Esophagus muscularis mucosa (tissue), 4 donors: Measurements from ENCODE around the gene GDF7. TPM values are rescaled to one million over a fixed set of nuclear protein-coding genes. Genes with fewer than 3 reads are reported as not detected.
A peak's percentile ranks its signal among the peaks of the same experiment; 100 is the strongest.

Experiments used
- DNase-seq: peaks from one replicate; pipeline ENCODE4 v3.0.0-alpha.2; 2017; ENCODE audit errors: extremely low spot score
- H3K27ac ChIP-seq, 4 donors: fragments of 200-600 bp; sonication (generic); replicated peaks in 1 of 4; 1 replicate in 3 of 4; 2 replicates in 1 of 4; pipeline ENCODE4 v1.5.1; 2016 to 2019; ENCODE audit warnings: mild to moderate bottlenecking in 1 of 4
- H3K27me3 ChIP-seq, 4 donors: fragments of 200-600 bp; sonication (generic); one replicate each; pipeline versions ENCODE4 v1.5.1 to v1.6.0; 2016 to 2019
- H3K36me3 ChIP-seq, 4 donors: fragments of 200-600 bp; sonication (generic); one replicate each; pipeline ENCODE4 v1.5.1; 2016 to 2019
- H3K4me1 ChIP-seq, 4 donors: fragments of 200-600 bp; sonication (generic); one replicate each; pipeline ENCODE4 v1.5.1; 2016 to 2019
- H3K4me3 ChIP-seq, 4 donors: fragments of 200-600 bp; sonication (generic); 1 replicate in 2 of 4; 2 replicates in 2 of 4; pipeline ENCODE4 v1.5.1; 2016 to 2019; ENCODE audit warnings: mild to moderate bottlenecking in 4 of 4, moderate library complexity in 1 of 4
- H3K9me3 ChIP-seq, 4 donors: fragments of 200-600 bp; sonication (generic); 1 replicate in 3 of 4; 2 replicates in 1 of 4; pipeline ENCODE4 v1.5.1; 2016 to 2019
- CTCF ChIP-seq, 3 experiments: fragments of 200-600 bp in 2 of 3; fragments of 450-650 bp in 1 of 3; sonication (generic) in 2 of 3; IDR thresholded peaks; one replicate each; pipeline ENCODE4 v1.5.1; 2017 to 2019; ENCODE audit warnings: antibody characterized with exemption in 3 of 3, mild to moderate bottlenecking in 2 of 3, moderate library complexity in 1 of 3
- EP300 ChIP-seq: sonication (generic); formaldehyde crosslinking; IDR thresholded peaks from one replicate; pipeline ENCODE4 v1.6.1; 2017; ENCODE audit warnings: antibody characterized with exemption
- POLR2A ChIP-seq: fragments of 450-650 bp; IDR thresholded peaks from one replicate; pipeline ENCODE4 v1.6.1; 2017; ENCODE audit warnings: antibody characterized with exemption, moderate library complexity, mild to moderate bottlenecking, low read depth
- POLR2AphosphoS5 ChIP-seq, 2 donors: sonication (generic); formaldehyde crosslinking; IDR thresholded peaks; one replicate each; pipeline ENCODE4 v1.6.1; 2017; ENCODE audit warnings: antibody characterized with exemption in 2 of 2
- WGBS: methylation state at CpG from one replicate; pipeline ENCODE4 v1.1.5; 2018; 5-methylcytosine and 5-hydroxymethylcytosine counted together
- intact Hi-C: fragments of 100-400 bp; cut with DNase I; formaldehyde crosslinking; loops from one replicate; pipeline ENCODE4 v1.15.1; 2023
- total RNA-seq, 4 donors: library from RNA; depleted of rRNA; stranded (reverse); fragments of >200 nt; gene quantifications; one replicate each; pipeline versions ENCODE4 v1.1.0 to v1.2.1, GENCODE V29; 2016

The GDF7 gene
- total RNA-seq, 4 donors from 2014 or later = 2.7 to 10.4 (median 7.4) TPM

- no peak for DNase-seq
- no peaks in the 10 kb centered on the region for H3K36me3 ChIP-seq
- no peaks in the 10 kb centered on the region for H3K9me3 ChIP-seq
- intact Hi-C loops = no loop called here
- H3K27ac ChIP-seq = no peak overlapping the region
- H3K4me1 ChIP-seq = peaks cover 4 to 22% (median 20%) of the 10 kb centered on the region in 4 donors
- peaks cover 0 to 11% (median 0%) of the 10 kb centered on the region in 4 donors for H3K27me3 ChIP-seq
- 90% methylated on average over 4 of the region's 7 CpGs for WGBS
- TF ChIP-seq POLR2A = no peak
- TF ChIP-seq EP300 = no peak
- TF ChIP-seq CTCF (IDR thresholded peaks at IDR 0.05) = no peak
- TF ChIP-seq POLR2AphosphoS5 (IDR thresholded peaks at IDR 0.05) = no peak
- no peak overlapping the region for H3K4me3 ChIP-seq
Observed at GRCh38 chr2:20656561-20656960, 10.4 kb upstream of the GDF7 start.

DNA sequence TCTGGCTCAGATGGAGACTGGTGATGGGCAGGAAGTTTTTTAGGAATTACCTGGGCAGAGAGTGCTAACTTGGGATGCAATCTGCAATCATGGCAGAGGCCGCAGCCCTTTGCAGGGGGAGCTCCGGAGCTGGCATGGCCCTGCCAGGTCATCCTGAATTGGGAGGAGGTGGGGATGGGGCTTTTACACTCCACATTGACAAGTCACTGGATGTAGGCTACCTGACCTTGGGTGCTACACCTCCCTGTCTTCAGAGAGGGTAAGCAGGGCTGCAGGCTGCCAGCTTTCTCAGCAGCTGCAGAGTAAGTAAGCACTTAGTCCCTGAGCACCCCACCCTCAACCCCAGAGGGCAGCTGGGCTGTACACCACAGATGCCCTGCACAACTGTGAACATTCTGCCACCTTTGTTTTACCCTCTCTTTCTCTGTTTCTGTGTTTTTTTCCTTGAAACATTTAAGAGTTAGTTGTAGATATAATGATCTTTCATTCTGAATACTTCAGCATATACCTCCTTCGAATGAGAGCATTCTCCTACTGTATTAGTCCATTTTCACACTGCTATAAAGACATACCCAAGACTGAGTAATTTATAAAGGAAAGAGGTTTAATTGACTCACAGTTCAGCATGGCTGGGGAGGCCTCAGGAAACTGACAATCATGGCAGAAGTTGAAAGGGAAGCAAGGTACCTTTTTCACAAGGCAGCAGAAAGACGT lies 9.3 kb upstream of the GDF7 start:
- intact Hi-C loops = no loop called here
- 78% methylated on average over 4 of the region's 4 CpGs for WGBS
- Histone ChIP-seq H3K36me3 (no peaks in the 10 kb centered on the region), H3K4me3 (no peak overlapping the region), H3K9me3 (no peaks in the 10 kb centered on the region), H3K4me1 (peaks cover 0 to 15% (median 13%) of the 10 kb centered on the region in 4 donors), H3K27me3 (peaks cover 0 to 22% (median 0%) of the 10 kb centered on the region in 4 donors), H3K27ac (no peak overlapping the region)
- no peak for DNase-seq
- TF ChIP-seq EP300 (no peak), POLR2A (no peak), POLR2AphosphoS5 (IDR thresholded peaks at IDR 0.05) (no peak)

GRCh38 chr2:20660506-20661420 lies 6.2 kb upstream of the GDF7 start:
- H3K27me3 ChIP-seq = peaks cover 1 to 53% (median 18%) of the 10 kb centered on the region in 4 donors
- no peak overlapping the region for H3K4me3 ChIP-seq
- H3K9me3 ChIP-seq = no peaks in the 10 kb centered on the region
- peaks cover 4 to 27% (median 21%) of the 10 kb centered on the region in 4 donors for H3K4me1 ChIP-seq
- H3K36me3 ChIP-seq = no peaks in the 10 kb centered on the region
- no peak for DNase-seq
- intact Hi-C loops = loop anchor here (2.0 to 10.0 kb wide), 3 partner anchors 164 to 458 kb away; partner anchors contain the start of gene LDAH
- WGBS = 50% methylated on average over 8 of the region's 8 CpGs
- TF ChIP-seq CTCF (IDR thresholded peaks at IDR 0.05) = no peak
- no peak for TF ChIP-seq POLR2AphosphoS5 (IDR thresholded peaks at IDR 0.05)
- no peak for TF ChIP-seq EP300
- no peak for TF ChIP-seq POLR2A
- no peak overlapping the region for H3K27ac ChIP-seq

GRCh38 chr2:20661421-20662307 lies 5.3 kb upstream of the GDF7 start:
- 24% methylated on average over 7 of the region's 11 CpGs for WGBS
- no peaks in the 10 kb centered on the region for H3K9me3 ChIP-seq
- H3K27ac ChIP-seq = no peak overlapping the region
- no peak for DNase-seq
- H3K27me3 ChIP-seq = peaks cover 4 to 62% (median 24%) of the 10 kb centered on the region in 4 donors
- no peaks in the 10 kb centered on the region for H3K36me3 ChIP-seq
- intact Hi-C loops = loop anchor here (2.0 to 10.0 kb wide), 4 partner anchors 163 to 457 kb away; partner anchors contain the start of gene LDAH
- no peak overlapping the region for H3K4me3 ChIP-seq
- TF ChIP-seq POLR2A = no peak
- TF ChIP-seq POLR2AphosphoS5 (IDR thresholded peaks at IDR 0.05) = peak in 1 of 2 donors; percentile 40
- TF ChIP-seq CTCF (IDR thresholded peaks at IDR 0.05) = peak; percentile 93 to 98 (median 98)
- no peak for TF ChIP-seq EP300
- peaks cover 13 to 36% (median 31%) of the 10 kb centered on the region in 4 donors for H3K4me1 ChIP-seq
